ENCODE results near the gene CSPG4.
"Not testable (repeated sequence)": the region's sequence is repeated elsewhere in the genome, so short reads cannot be mapped to it uniquely, and the experiment has no call there.

Gene CSPG4

DNA sequence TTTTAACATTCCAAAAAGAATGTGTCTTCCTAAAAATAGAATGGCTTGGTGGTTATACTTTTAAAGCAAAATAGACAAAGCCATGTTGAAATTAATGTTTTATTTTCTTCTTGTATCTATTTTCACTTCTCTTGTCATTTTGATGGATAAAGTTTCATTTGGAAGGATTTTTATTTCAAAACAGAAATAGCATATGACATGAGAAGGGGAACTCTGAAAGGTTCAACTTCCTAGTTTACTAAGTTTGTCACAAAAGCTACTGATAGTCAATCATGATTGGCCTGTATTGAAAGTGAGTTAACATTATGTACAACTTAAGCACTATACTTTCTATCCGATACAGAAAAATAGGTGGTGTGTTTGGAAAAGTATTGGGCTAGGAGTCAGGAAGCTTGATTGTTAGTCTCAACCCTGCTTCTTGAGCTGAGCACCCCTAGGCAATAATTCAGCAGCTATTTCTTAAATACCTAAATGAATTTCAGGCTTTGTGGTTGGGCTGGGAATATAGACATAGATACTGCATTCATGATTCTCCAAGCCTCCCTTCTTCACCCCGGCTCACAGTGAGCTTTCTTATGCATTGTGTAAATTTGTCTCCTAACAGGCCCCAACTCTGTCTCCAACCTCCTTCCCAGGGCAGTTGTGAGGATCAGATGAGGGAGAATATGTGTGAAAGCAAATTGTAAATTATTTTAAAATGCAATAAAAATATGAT is 46.9 kb upstream of the CSPG4 start:
- TF ChIP-seq PATZ1 (CRISPR knock-in tag; IDR thresholded peaks at IDR 0.05; ENCODE audit: borderline replicate concordance) (no peak), ZNF565 (CRISPR knock-in tag; conservative IDR thresholded peaks at IDR 0.05; ENCODE audit: low read depth) (no peak), ZC3H10 (CRISPR knock-in tag; IDR thresholded peaks at IDR 0.05) (no peak), ZNF70 (CRISPR knock-in tag; IDR thresholded peaks at IDR 0.05) (no peak)
- TF ChIP-seq, protein P1, sequence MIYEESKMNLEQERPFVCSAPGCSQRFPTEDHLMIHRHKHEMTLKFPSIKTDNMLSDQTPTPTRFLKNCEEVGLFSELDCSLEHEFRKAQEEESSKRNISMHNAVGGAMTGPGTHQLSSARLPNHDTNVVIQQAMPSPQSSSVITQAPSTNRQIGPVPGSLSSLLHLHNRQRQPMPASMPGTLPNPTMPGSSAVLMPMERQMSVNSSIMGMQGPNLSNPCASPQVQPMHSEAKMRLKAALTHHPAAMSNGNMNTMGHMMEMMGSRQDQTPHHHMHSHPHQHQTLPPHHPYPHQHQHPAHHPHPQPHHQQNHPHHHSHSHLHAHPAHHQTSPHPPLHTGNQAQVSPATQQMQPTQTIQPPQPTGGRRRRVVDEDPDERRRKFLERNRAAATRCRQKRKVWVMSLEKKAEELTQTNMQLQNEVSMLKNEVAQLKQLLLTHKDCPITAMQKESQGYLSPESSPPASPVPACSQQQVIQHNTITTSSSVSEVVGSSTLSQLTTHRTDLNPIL (CRISPR knock-in tag; IDR thresholded peaks at IDR 0.05; ENCODE audit: low read depth) = no peak
- no peak for ATAC-seq

GRCh38 chr15:75758071-75758872 is 45.6 kb upstream of the CSPG4 start:
- ATAC-seq = peak; percentile 98
- TF ChIP-seq ZNF70 (CRISPR knock-in tag; IDR thresholded peaks at IDR 0.05) (0 out of 2 replicates have a peak, but pooled peaks have one; percentile 29), SNAI2 (CRISPR knock-in tag; IDR thresholded peaks at IDR 0.05) (no peak), PPARA (CRISPR knock-in tag; IDR thresholded peaks at IDR 0.05; ENCODE audit: borderline replicate concordance) (no peak)

DNA sequence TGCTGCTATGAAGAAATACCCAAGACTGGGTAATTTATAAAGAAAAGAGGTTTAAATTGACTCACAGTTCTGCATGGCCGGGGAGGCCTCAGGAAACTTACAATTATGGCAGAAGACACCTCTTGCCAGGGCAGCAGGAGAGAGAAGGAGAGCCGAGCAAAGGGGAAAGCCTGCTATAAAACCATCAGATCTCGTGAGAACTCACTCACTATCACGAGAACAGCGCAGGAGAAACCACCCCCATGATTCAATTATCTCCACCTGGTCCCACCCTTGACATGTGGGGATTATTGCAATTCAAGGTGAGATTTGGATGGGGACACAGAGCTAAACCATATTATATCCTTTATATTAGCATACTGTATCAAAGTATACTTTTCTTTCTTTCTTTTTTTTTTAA is 42.2 kb upstream of the CSPG4 start:
- not testable (repeated sequence) for ATAC-seq

GRCh38 chr15:75753145-75753544 is 40.5 kb upstream of the CSPG4 start:
- TF ChIP-seq TCF4 (CRISPR knock-in tag; IDR thresholded peaks at IDR 0.05; ENCODE audit: borderline replicate concordance) (no peak), ARNTL (CRISPR knock-in tag; IDR thresholded peaks at IDR 0.05; ENCODE audit: borderline replicate concordance, low read depth) (no peak)
- ATAC-seq = no peak

DNA sequence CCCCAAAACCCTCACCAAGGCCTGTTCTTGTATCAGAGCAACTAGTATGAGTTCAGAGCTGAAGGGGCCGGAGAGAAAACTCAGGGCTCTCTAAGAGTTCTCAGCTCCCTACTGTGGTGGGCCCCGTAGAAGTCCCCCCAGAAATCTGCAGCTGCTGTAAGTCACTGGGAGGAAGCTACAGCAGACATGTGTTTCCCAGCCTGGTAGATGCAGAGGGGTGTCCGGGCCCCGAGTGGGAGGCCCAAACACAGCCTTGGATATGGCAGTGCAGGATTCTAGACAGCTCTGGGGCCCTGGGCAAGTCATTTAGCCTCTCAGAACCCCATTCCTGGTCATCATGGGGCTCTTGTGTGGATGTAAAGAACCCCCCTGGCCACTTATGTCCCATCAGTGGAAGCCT is 39.2 kb upstream of the CSPG4 start:
- no peak for TF ChIP-seq OSR1 (CRISPR knock-in tag; IDR thresholded peaks at IDR 0.05)
- no peak for TF ChIP-seq ZC3H10 (CRISPR knock-in tag; IDR thresholded peaks at IDR 0.05)
- ATAC-seq = no peak

- no peak for ATAC-seq
- TF ChIP-seq ISL1 (CRISPR knock-in tag; IDR thresholded peaks at IDR 0.05) = no peak
- TF ChIP-seq ARNTL (CRISPR knock-in tag; IDR thresholded peaks at IDR 0.05; ENCODE audit: borderline replicate concordance, low read depth) = no peak
- no peak for TF ChIP-seq ZC3H10 (CRISPR knock-in tag; IDR thresholded peaks at IDR 0.05)
- TF ChIP-seq TCF4 (CRISPR knock-in tag; IDR thresholded peaks at IDR 0.05; ENCODE audit: borderline replicate concordance) = no peak
- TF ChIP-seq ZNF565 (CRISPR knock-in tag; conservative IDR thresholded peaks at IDR 0.05; ENCODE audit: low read depth) = no peak
- TF ChIP-seq TSHZ2 (CRISPR knock-in tag; IDR thresholded peaks at IDR 0.05) = no peak
- TF ChIP-seq SNAI2 (CRISPR knock-in tag; IDR thresholded peaks at IDR 0.05) = no peak
- TF ChIP-seq ZNF70 (CRISPR knock-in tag; IDR thresholded peaks at IDR 0.05) = no peak
- TF ChIP-seq ESRRG (CRISPR knock-in tag; IDR thresholded peaks at IDR 0.05) = no peak
- no peak for TF ChIP-seq CSRNP3 (CRISPR knock-in tag; IDR thresholded peaks at IDR 0.05)
- no peak for TF ChIP-seq ZFP30 (CRISPR knock-in tag; IDR thresholded peaks at IDR 0.05)
- no peak for TF ChIP-seq PATZ1 (CRISPR knock-in tag; IDR thresholded peaks at IDR 0.05; ENCODE audit: borderline replicate concordance)
- no peak for TF ChIP-seq ZNF8 (CRISPR knock-in tag; IDR thresholded peaks at IDR 0.05)
- TF ChIP-seq RARB (CRISPR knock-in tag; IDR thresholded peaks at IDR 0.05) = no peak
- TF ChIP-seq CSDC2 (CRISPR knock-in tag; IDR thresholded peaks at IDR 0.05) = no peak
These were observed 38.6 kb upstream of the CSPG4 start for GRCh38 chr15:75751116-75751875.
